Measurements from ENCODE around the gene NADK. TPM values are rescaled to one million over a fixed set of nuclear protein-coding genes. Genes with fewer than 3 reads are reported as not detected.
A peak's percentile ranks its signal among the peaks of the same experiment; 100 is the strongest.

Gene NADK
- total RNA-seq, 1 experiment from 2014 or later: 124 TPM

DNA sequence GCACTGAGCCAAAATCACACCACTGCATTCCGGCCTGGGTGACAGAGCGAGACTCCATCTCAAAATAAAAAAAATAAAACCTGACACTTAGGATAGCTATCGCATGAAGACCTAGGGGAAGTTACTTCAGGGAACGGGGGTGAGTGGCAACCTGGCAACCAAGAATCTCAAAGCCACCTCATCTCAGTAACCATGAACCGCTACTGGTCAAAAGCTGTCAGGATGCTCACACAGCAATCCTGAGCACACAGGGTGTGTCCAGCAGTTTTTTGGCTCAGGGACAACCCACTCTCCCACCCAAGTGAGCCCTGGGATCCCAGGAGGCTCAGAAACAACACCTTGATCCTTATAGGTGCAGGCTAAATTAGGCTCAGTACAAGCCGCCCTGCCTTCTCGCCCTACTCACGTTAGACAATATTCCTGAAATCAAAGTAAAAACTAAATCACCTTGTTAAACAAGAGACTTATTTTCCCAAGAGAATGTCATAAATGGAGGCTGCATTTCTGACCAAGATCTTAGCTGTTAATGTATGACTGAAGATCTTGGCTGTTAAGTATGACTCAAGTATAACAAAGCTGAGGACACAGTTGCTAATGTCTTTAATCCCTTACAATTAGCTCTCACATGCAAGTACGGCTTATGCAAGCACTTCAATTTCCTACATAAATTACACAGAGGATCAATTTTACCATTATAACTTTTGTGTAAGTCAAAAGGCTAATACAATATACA lies 48.3 kb upstream of the NADK start:
- DNase-seq (ENCODE audit: low spot score) (no peak), ATAC-seq (no peak)

DNA sequence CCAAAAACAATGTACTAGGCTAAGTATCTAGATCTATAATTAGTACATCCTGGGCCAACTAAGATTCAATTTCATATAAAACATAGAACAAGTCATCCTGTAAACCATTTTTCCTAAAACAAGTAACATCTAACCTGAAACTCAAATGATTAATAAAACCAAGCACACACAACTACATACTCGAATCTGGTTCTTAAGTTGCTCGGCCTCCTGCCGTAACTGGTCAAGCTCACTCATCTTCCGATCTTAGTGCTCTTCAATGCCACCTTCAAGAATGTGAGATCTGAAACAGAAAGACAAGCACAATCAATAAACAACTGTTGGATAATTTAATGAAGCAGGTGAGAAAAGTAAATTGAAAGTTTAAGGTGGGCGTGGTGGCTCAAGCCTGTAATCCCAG lies 46.9 kb upstream of the NADK start:
- ATAC-seq (no peak), DNase-seq (ENCODE audit: low spot score) (no peak)
- TF ChIP-seq TEAD4 (CRISPR knock-in tag; IDR thresholded peaks at IDR 0.05) (no peak), RELA (CRISPR knock-in tag; IDR thresholded peaks at IDR 0.05; ENCODE audit: borderline replicate concordance) (no peak), SMAD4 (CRISPR knock-in tag; IDR thresholded peaks at IDR 0.05) (no peak), NFYB (CRISPR knock-in tag; conservative IDR thresholded peaks at IDR 0.05; ENCODE audit: low read depth) (no peak), JUN (CRISPR knock-in tag; IDR thresholded peaks at IDR 0.05) (no peak)
- CTCF ChIA-PET: interaction anchor here (0.7 to 1.2 kb wide), 2 partner anchors 17 to 70 kb away, joined by 3 to 4 read pairs; no protein-coding TSS in a partner anchor
- Mint-ChIP-seq H3K4me1 (peaks cover 25% of the 10 kb centered on the region), H3K9me3 (no peaks in the 10 kb centered on the region), H3K36me3 (peaks cover 29% of the 10 kb centered on the region), H3K4me3 (no peak overlapping the region), H3K27ac (peak overlapping the region; percentile 39), H3K27me3 (ENCODE audit: low read depth) (no peaks in the 10 kb centered on the region)
- POLR2A ChIA-PET: no interaction called here

More for the DNA sequence above, 48.3 kb upstream of the NADK start:
- Mint-ChIP-seq H3K4me1 (peaks cover 25% of the 10 kb centered on the region), H3K27ac (peak overlapping the region; percentile 91), H3K4me3 (no peak overlapping the region), H3K27me3 (ENCODE audit: low read depth) (no peaks in the 10 kb centered on the region), H3K36me3 (peaks cover 28% of the 10 kb centered on the region), H3K9me3 (no peaks in the 10 kb centered on the region)
- ChIA-PET POLR2A (interaction anchor here (0.6 kb wide), 1 partner anchor 47 kb away, joined by 4 read pairs; no protein-coding TSS in a partner anchor), CTCF (interaction anchor here (0.7 to 2.1 kb wide), 3 partner anchors 44 to 148 kb away, joined by 3 to 7 read pairs (median 3); no protein-coding TSS in a partner anchor)
- TF ChIP-seq NR2C2 (CRISPR knock-in tag; IDR thresholded peaks at IDR 0.05) (no peak), ZBTB21 (CRISPR knock-in tag; IDR thresholded peaks at IDR 0.05; ENCODE audit: borderline replicate concordance) (no peak), CREM (CRISPR knock-in tag; IDR thresholded peaks at IDR 0.05) (no peak), GABPB1 (CRISPR knock-in tag; IDR thresholded peaks at IDR 0.05) (no peak), TEAD4 (CRISPR knock-in tag; IDR thresholded peaks at IDR 0.05) (no peak)
- TF ChIP-seq, protein P1, sequence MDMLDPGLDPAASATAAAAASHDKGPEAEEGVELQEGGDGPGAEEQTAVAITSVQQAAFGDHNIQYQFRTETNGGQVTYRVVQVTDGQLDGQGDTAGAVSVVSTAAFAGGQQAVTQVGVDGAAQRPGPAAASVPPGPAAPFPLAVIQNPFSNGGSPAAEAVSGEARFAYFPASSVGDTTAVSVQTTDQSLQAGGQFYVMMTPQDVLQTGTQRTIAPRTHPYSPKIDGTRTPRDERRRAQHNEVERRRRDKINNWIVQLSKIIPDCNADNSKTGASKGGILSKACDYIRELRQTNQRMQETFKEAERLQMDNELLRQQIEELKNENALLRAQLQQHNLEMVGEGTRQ (CRISPR knock-in tag; IDR thresholded peaks at IDR 0.05): no peak
- TF ChIP-seq, protein P2, sequence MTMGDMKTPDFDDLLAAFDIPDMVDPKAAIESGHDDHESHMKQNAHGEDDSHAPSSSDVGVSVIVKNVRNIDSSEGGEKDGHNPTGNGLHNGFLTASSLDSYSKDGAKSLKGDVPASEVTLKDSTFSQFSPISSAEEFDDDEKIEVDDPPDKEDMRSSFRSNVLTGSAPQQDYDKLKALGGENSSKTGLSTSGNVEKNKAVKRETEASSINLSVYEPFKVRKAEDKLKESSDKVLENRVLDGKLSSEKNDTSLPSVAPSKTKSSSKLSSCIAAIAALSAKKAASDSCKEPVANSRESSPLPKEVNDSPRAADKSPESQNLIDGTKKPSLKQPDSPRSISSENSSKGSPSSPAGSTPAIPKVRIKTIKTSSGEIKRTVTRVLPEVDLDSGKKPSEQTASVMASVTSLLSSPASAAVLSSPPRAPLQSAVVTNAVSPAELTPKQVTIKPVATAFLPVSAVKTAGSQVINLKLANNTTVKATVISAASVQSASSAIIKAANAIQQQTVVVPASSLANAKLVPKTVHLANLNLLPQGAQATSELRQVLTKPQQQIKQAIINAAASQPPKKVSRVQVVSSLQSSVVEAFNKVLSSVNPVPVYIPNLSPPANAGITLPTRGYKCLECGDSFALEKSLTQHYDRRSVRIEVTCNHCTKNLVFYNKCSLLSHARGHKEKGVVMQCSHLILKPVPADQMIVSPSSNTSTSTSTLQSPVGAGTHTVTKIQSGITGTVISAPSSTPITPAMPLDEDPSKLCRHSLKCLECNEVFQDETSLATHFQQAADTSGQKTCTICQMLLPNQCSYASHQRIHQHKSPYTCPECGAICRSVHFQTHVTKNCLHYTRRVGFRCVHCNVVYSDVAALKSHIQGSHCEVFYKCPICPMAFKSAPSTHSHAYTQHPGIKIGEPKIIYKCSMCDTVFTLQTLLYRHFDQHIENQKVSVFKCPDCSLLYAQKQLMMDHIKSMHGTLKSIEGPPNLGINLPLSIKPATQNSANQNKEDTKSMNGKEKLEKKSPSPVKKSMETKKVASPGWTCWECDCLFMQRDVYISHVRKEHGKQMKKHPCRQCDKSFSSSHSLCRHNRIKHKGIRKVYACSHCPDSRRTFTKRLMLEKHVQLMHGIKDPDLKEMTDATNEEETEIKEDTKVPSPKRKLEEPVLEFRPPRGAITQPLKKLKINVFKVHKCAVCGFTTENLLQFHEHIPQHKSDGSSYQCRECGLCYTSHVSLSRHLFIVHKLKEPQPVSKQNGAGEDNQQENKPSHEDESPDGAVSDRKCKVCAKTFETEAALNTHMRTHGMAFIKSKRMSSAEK (CRISPR knock-in tag; IDR thresholded peaks at IDR 0.05; ENCODE audit: borderline replicate concordance): no peak

DNA sequence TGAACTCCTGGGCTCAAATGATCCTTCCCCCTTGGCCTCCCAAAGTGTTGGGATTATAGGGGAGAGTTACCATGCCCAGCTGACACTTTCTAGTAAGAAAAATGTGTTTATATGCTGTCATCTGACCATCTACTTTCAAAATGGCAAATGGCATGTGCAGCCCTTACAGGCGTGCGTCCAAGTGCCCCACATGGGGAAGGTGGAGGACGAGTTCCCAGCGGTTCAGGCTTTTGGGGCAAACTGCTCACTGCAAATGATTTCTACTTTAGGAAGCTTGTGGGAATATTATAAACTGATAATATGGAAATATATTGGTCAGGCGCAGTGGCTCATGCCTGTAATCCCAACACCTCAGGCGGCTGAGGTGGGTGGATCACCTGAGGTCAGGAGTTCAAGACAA lies 41.5 kb upstream of the NADK start:
- no peak overlapping the region for H3K4me3 Mint-ChIP-seq
- CTCF ChIA-PET: interaction anchor here (1.1 kb wide), 1 partner anchor 30 kb away, joined by 5 read pairs; no protein-coding TSS in a partner anchor
- no peak overlapping the region; the same call in 1 of the 2 replicates for H3K27ac Mint-ChIP-seq
- DNase-seq (ENCODE audit: low spot score) (no peak), ATAC-seq (no peak)
- TF ChIP-seq GRHL2 (CRISPR knock-in tag; IDR thresholded peaks at IDR 0.05; ENCODE audit: insufficient replicate concordance, severe bottlenecking) (no peak), ZNF671 (CRISPR knock-in tag; IDR thresholded peaks at IDR 0.05) (no peak)
- no peaks in the 10 kb centered on the region for H3K27me3 Mint-ChIP-seq (ENCODE audit: low read depth)
- H3K9me3 Mint-ChIP-seq: no peaks in the 10 kb centered on the region
- peaks cover 50% of the 10 kb centered on the region for H3K36me3 Mint-ChIP-seq
- no peaks in the 10 kb centered on the region for H3K4me1 Mint-ChIP-seq
- POLR2A ChIA-PET: no interaction called here

DNA sequence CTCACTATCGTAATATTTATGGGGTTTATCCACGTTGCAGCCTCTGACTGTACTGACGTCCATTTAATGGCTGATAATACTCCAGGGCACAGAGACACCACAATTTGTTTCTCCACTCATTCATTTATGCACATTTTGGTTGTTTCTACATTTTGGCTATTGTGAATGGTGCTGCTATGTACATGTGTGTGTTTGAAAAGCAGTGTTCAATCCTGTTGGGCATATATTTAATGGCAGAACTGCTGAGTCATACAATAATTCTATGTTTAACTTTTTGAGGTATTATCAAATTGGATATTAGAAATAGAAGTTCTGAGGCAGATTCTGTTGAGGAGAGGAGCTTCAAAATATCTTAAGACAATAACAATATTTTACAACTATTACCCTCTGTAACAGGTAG lies 39.0 kb upstream of the NADK start:
- Mint-ChIP-seq H3K36me3 (peaks cover 52% of the 10 kb centered on the region), H3K4me1 (no peaks in the 10 kb centered on the region), H3K27ac (no peak overlapping the region), H3K4me3 (no peak overlapping the region), H3K9me3 (no peaks in the 10 kb centered on the region), H3K27me3 (ENCODE audit: low read depth) (no peaks in the 10 kb centered on the region)
- POLR2A ChIA-PET: no interaction called here
- ATAC-seq: no peak
- CTCF ChIA-PET: interaction anchor here (1.7 kb wide), 1 partner anchor 92 kb away, joined by 3 read pairs; no protein-coding TSS in a partner anchor
- TF ChIP-seq MYBL2 (CRISPR knock-in tag; IDR thresholded peaks at IDR 0.05): no peak
- TF ChIP-seq, protein P3, sequence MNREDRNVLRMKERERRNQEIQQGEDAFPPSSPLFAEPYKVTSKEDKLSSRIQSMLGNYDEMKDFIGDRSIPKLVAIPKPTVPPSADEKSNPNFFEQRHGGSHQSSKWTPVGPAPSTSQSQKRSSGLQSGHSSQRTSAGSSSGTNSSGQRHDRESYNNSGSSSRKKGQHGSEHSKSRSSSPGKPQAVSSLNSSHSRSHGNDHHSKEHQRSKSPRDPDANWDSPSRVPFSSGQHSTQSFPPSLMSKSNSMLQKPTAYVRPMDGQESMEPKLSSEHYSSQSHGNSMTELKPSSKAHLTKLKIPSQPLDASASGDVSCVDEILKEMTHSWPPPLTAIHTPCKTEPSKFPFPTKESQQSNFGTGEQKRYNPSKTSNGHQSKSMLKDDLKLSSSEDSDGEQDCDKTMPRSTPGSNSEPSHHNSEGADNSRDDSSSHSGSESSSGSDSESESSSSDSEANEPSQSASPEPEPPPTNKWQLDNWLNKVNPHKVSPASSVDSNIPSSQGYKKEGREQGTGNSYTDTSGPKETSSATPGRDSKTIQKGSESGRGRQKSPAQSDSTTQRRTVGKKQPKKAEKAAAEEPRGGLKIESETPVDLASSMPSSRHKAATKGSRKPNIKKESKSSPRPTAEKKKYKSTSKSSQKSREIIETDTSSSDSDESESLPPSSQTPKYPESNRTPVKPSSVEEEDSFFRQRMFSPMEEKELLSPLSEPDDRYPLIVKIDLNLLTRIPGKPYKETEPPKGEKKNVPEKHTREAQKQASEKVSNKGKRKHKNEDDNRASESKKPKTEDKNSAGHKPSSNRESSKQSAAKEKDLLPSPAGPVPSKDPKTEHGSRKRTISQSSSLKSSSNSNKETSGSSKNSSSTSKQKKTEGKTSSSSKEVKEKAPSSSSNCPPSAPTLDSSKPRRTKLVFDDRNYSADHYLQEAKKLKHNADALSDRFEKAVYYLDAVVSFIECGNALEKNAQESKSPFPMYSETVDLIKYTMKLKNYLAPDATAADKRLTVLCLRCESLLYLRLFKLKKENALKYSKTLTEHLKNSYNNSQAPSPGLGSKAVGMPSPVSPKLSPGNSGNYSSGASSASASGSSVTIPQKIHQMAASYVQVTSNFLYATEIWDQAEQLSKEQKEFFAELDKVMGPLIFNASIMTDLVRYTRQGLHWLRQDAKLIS (CRISPR knock-in tag; IDR thresholded peaks at IDR 0.05; ENCODE audit: borderline replicate concordance): no peak
- TF ChIP-seq, protein P4, sequence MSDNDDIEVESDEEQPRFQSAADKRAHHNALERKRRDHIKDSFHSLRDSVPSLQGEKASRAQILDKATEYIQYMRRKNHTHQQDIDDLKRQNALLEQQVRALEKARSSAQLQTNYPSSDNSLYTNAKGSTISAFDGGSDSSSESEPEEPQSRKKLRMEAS (CRISPR knock-in tag; IDR thresholded peaks at IDR 0.05): no peak
- TF ChIP-seq EMX1 (CRISPR knock-in tag; IDR thresholded peaks at IDR 0.05): no peak
- no peak for TF ChIP-seq ESRRA (CRISPR knock-in tag; IDR thresholded peaks at IDR 0.05; ENCODE audit: borderline replicate concordance)
- DNase-seq (ENCODE audit: low spot score): no peak
